Mesendoderm (in vitro differentiated cells): ENCODE measurements around the gene GLIS1.

Source experiments
- DNase-seq: peaks from one replicate; pipeline ENCODE4 v3.0.0; 2013
- H2AK5ac ChIP-seq: 2 replicates; pipeline ENCODE4 v1.6.1; 2013; ENCODE audit warnings: low read length, inconsistent platforms
- H2BK120ac ChIP-seq: 2 replicates; pipeline ENCODE4 v1.6.1; 2013; ENCODE audit warnings: low read depth, mild to moderate bottlenecking, low read length, moderate library complexity, mixed read lengths
- H2BK15ac ChIP-seq: replicated peaks from 2 replicates; pipeline ENCODE4 v1.6.1; 2013; ENCODE audit warnings: low read depth, mild to moderate bottlenecking, moderate library complexity
- H2BK5ac ChIP-seq: 2 replicates; pipeline ENCODE4 v1.6.1; 2013; ENCODE audit warnings: low read length, inconsistent platforms
- H3K18ac ChIP-seq: 2 replicates; pipeline ENCODE4 v1.6.1; 2013; ENCODE audit warnings: mild to moderate bottlenecking, low read length, mixed read lengths
- H3K23ac ChIP-seq: one replicate; pipeline ENCODE4 v1.6.1; 2013; ENCODE audit warnings: low read length
- H3K27ac ChIP-seq: 2 replicates; pipeline ENCODE4 v1.5.1; 2013; ENCODE audit warnings: low read depth, mild to moderate bottlenecking, inconsistent platforms, low read length, moderate library complexity
- H3K27me3 ChIP-seq: 2 replicates; pipeline ENCODE4 v1.6.1; 2013; ENCODE audit warnings: low read length, control low read depth, mild to moderate bottlenecking, inconsistent platforms; ENCODE audit not compliant: insufficient read depth, poor library complexity
- H3K36me3 ChIP-seq: 2 replicates; pipeline ENCODE4 v1.6.1; 2013; ENCODE audit warnings: low read length, inconsistent platforms; ENCODE audit not compliant: control insufficient read depth, insufficient read depth
- H3K4ac ChIP-seq: one replicate; pipeline ENCODE4 v1.6.1; 2013; ENCODE audit warnings: low read depth, mild to moderate bottlenecking, low read length, moderate library complexity
- H3K4me1 ChIP-seq: 2 replicates; pipeline ENCODE4 v1.6.1; 2013; ENCODE audit warnings: low read depth, low read length, inconsistent platforms; ENCODE audit not compliant: control insufficient read depth
- H3K4me2 ChIP-seq: 2 replicates; pipeline ENCODE4 v1.6.1; 2013; ENCODE audit warnings: low read length
- H3K4me3 ChIP-seq: 2 replicates; pipeline ENCODE4 v1.5.1; 2013; ENCODE audit warnings: mild to moderate bottlenecking, low read length
- H3K56ac ChIP-seq: one replicate; pipeline ENCODE4 v1.6.1; 2013; ENCODE audit warnings: low read length
- H3K79me1 ChIP-seq: 2 replicates; pipeline ENCODE4 v1.6.1; 2013; ENCODE audit warnings: low read length, inconsistent platforms
- H3K79me2 ChIP-seq: 2 replicates; pipeline ENCODE4 v1.6.1; 2013; ENCODE audit warnings: mild to moderate bottlenecking, low read length; ENCODE audit not compliant: control insufficient read depth, insufficient read depth
- H3K9ac ChIP-seq: 2 replicates; pipeline ENCODE4 v1.6.1; 2013; ENCODE audit warnings: low read length, inconsistent platforms
- H4K5ac ChIP-seq: one replicate; pipeline ENCODE4 v1.6.1; 2013; ENCODE audit warnings: low read length
- H4K8ac ChIP-seq: one replicate; pipeline ENCODE4 v1.6.1; 2013; ENCODE audit warnings: low read depth, mild to moderate bottlenecking, control low read depth, low read length, moderate library complexity
- WGBS: extraction: QIAGEN DNeasy Blood & Tissue Kit; methylation state at CpG from one replicate; pipeline ENCODE4 v1.1.7; 2013; ENCODE audit warnings: low lambda C conversion rate, missing lambda C conversion rate; ENCODE audit not compliant: insufficient coverage; ENCODE audit errors: extremely low coverage; 5-methylcytosine and 5-hydroxymethylcytosine counted together

Gene GLIS1

DNA sequence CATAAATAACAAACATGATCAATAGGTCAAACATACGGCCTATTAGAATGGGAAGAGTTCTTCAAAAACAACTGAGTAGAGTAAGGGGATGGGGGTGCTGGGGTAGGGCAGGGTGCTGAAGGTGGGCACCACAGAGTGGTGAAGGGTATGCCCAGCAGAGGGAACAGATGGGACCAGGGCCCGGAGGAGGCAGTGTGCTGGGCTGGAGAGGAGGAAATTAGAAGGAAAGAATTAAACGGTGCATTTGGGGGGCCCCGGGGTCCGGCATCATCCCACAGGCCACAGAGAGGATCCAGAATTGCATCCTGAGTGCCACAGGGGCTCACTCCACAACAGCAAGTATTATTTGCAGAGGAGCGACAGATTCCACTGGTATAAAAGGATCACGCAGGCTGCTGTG is 94.5 kb downstream of the GLIS1 start:
- Histone ChIP-seq H3K4me3 (no peak overlapping the region), H3K27ac (no peak overlapping the region), H2BK5ac (no peak overlapping the region), H4K8ac (no peak overlapping the region), H3K23ac (no peak overlapping the region), H2AK5ac (no peak overlapping the region), H3K4ac (no peak overlapping the region), H3K36me3 (no peaks in the 10 kb centered on the region), H3K27me3 (no peaks in the 10 kb centered on the region), H2BK120ac (no peak overlapping the region), H3K79me1 (peaks cover 3% of the 10 kb centered on the region), H3K18ac (no peak overlapping the region), H3K9ac (no peak overlapping the region), H4K5ac (no peak overlapping the region), H3K56ac (no peak overlapping the region), H3K4me1 (no peaks in the 10 kb centered on the region), H2BK15ac (no peak overlapping the region), H3K4me2 (no peak overlapping the region), H3K79me2 (no peaks in the 10 kb centered on the region)
- no peak for DNase-seq
- no CpG with 5 or more reads among the region's 7 CpGs for WGBS

DNA sequence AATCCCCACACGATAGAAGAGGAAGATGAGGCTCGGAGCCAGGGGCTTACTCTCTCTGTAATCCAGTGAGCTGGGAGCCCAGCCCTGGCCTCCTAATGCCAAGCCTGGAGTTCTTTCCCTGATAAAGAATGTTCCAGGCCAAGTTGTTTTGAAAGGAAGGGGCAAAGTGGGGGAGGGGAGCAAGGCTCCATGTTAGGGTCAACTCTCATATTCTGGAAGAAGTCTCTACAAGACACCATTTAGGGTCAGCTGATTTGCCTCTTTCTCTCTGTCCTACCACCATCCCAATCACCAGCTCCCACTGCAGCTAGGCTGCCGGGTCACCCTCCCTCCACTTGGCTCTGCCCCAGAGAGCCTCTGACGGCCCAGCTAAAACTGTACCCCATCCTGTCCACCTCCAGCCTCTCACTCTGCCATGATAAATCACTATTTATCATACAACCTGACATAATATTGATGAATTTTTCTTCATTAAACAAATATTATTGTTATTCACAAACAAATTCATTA is 95.0 kb downstream of the GLIS1 start:
- no CpG with 5 or more reads among the region's 4 CpGs for WGBS
- H2BK5ac ChIP-seq = no peak overlapping the region
- H3K4me1 ChIP-seq = no peaks in the 10 kb centered on the region
- no peaks in the 10 kb centered on the region for H3K79me2 ChIP-seq
- H2BK120ac ChIP-seq = no peak overlapping the region
- H3K9ac ChIP-seq = no peak overlapping the region
- H2BK15ac ChIP-seq = no peak overlapping the region
- H3K4ac ChIP-seq = no peak overlapping the region
- no peak overlapping the region for H3K4me3 ChIP-seq
- H3K27ac ChIP-seq = no peak overlapping the region
- H4K5ac ChIP-seq = no peak overlapping the region
- no peaks in the 10 kb centered on the region for H3K36me3 ChIP-seq
- H4K8ac ChIP-seq = no peak overlapping the region
- no peak overlapping the region for H3K4me2 ChIP-seq
- no peak overlapping the region for H3K18ac ChIP-seq
- H3K79me1 ChIP-seq = peaks cover 3% of the 10 kb centered on the region
- H3K56ac ChIP-seq = no peak overlapping the region
- H3K27me3 ChIP-seq = no peaks in the 10 kb centered on the region
- no peak overlapping the region for H3K23ac ChIP-seq
- DNase-seq = no peak
- no peak overlapping the region for H2AK5ac ChIP-seq

DNA sequence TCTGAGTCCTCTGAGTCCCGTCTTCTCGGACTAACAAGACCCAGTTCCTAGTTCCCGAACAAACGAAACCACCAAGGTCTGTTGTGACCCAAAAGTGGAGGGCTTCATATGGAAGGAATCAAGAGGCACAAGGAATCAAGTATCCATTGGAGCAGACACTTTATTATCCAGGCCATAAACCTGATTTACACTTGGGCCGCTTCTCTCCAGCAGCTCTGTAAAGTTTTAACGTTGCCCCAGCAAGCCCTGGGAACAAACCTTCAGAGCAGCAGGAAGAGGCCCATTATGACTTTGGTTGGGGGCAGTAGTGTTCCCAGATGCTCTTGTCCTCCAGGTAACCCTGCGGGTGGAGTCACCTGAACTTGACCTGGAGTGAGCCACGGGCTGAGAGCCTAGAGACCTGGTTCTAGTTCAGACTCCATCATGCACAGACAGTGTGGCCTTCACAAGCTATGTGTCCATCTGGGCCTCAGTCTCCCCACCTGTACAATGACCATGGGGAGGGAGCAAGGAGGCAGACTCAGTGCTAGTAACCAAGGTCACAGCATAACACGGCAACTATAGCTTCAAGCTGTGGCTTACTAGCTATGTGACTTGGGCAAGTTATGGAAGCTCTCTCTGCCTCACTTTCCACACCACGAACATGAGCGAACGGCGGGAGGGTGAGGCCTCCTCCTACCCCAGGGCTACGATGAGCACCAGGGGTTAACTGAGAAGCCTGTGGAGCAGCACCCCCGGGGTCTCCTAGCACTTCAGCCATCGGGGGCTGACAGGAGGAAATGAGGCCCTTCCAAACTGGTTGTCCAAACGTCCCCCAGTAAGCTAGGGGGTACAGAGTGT is 95.7 kb downstream of the GLIS1 start:
- H3K9ac ChIP-seq = no peak overlapping the region
- H4K8ac ChIP-seq = no peak overlapping the region
- H3K27me3 ChIP-seq = no peaks in the 10 kb centered on the region
- H3K4ac ChIP-seq = no peak overlapping the region
- no peak overlapping the region for H3K18ac ChIP-seq
- peak overlapping the region; percentile 5 for H3K56ac ChIP-seq
- H3K79me2 ChIP-seq = no peaks in the 10 kb centered on the region
- no peak overlapping the region for H3K27ac ChIP-seq
- no peak overlapping the region for H2BK120ac ChIP-seq
- WGBS = no CpG with 5 or more reads among the region's 17 CpGs
- H2AK5ac ChIP-seq = no peak overlapping the region
- H4K5ac ChIP-seq = no peak overlapping the region
- no peak overlapping the region for H3K23ac ChIP-seq
- no peak overlapping the region for H3K4me3 ChIP-seq
- H3K4me2 ChIP-seq = no peak overlapping the region
- H3K36me3 ChIP-seq = no peaks in the 10 kb centered on the region
- H2BK15ac ChIP-seq = no peak overlapping the region
- peaks cover 3% of the 10 kb centered on the region for H3K79me1 ChIP-seq
- H3K4me1 ChIP-seq = no peaks in the 10 kb centered on the region
- H2BK5ac ChIP-seq = no peak overlapping the region
- no peak for DNase-seq

DNA sequence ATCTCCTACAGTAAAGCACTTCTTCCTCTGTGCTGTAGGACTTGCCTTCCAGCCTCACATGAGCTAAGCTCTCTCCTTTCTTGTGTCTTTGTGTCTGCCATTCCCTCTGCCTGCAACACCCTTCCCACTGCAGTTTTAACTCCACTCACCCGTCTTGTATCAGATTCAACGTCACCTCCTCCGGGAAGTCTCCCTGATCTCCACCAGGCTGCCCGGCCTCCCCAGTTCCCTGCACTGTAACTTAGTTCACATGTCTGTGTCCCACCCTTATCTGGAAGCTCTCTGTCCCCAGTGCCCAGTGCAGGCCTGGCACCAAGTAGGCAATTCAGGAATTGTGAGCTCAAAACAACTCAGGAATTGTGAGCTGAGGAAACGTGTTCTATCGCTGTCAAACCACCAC is 96.4 kb downstream of the GLIS1 start:
- Histone ChIP-seq H4K5ac (no peak overlapping the region), H3K36me3 (no peaks in the 10 kb centered on the region), H3K4me1 (no peaks in the 10 kb centered on the region), H3K23ac (no peak overlapping the region), H2BK120ac (no peak overlapping the region), H3K4me2 (no peak overlapping the region), H3K27ac (no peak overlapping the region), H2BK15ac (no peak overlapping the region), H3K79me1 (peaks cover 3% of the 10 kb centered on the region), H2AK5ac (no peak overlapping the region), H4K8ac (no peak overlapping the region), H2BK5ac (no peak overlapping the region), H3K4me3 (no peak overlapping the region), H3K9ac (no peak overlapping the region), H3K18ac (no peak overlapping the region), H3K79me2 (no peaks in the 10 kb centered on the region), H3K4ac (no peak overlapping the region), H3K56ac (peak overlapping the region; percentile 5), H3K27me3 (no peaks in the 10 kb centered on the region)
- DNase-seq = no peak
- no CpG with 5 or more reads among the region's 6 CpGs for WGBS

DNA sequence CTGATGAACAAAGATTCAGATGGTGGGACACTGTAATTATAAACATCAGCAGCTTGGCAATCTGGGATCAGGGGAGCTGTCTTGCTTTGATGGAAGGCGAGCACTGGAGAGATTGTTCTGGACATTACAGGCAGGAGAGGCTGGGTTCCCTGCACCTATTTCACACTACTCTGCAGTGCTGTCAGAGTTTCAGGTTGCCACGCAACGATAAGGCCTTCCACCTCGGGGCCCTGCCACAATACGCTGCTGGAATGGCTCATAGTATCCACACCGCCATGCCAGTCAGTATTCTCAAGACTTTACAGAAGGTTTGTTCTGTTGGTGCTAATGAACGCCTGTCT is 96.8 kb downstream of the GLIS1 start:
- H3K56ac ChIP-seq = no peak overlapping the region
- H3K23ac ChIP-seq = no peak overlapping the region
- H3K4me1 ChIP-seq = no peaks in the 10 kb centered on the region
- H2BK15ac ChIP-seq = no peak overlapping the region
- no peak overlapping the region for H3K9ac ChIP-seq
- H3K79me1 ChIP-seq = peaks cover 3% of the 10 kb centered on the region
- H2AK5ac ChIP-seq = no peak overlapping the region
- H3K4ac ChIP-seq = no peak overlapping the region
- H4K8ac ChIP-seq = no peak overlapping the region
- no peaks in the 10 kb centered on the region for H3K36me3 ChIP-seq
- H3K27me3 ChIP-seq = no peaks in the 10 kb centered on the region
- no peak for DNase-seq
- no peak overlapping the region for H2BK5ac ChIP-seq
- no peak overlapping the region for H2BK120ac ChIP-seq
- no peak overlapping the region for H3K4me3 ChIP-seq
- no peaks in the 10 kb centered on the region for H3K79me2 ChIP-seq
- no peak overlapping the region for H4K5ac ChIP-seq
- H3K18ac ChIP-seq = no peak overlapping the region
- WGBS = no CpG with 5 or more reads among the region's 7 CpGs
- no peak overlapping the region for H3K27ac ChIP-seq
- H3K4me2 ChIP-seq = no peak overlapping the region
